MM.1S (cell line): ENCODE data around the gene NUBP2.

Source experiments
- DNase-seq: peaks from one replicate; pipeline ENCODE4 v3.0.0-alpha.2; 2015
- H2AFZ ChIP-seq: fragments of 300-600 bp; sonication (generic); 2 replicates; pipeline ENCODE4 v1.6.0; 2016; ENCODE audit warnings: antibody characterized with exemption, low read length
- H3F3A ChIP-seq: fragments of 300-600 bp; sonication (generic); 2 replicates; pipeline ENCODE4 v1.6.1; 2016; ENCODE audit warnings: mild to moderate bottlenecking, antibody characterized with exemption, low read length, moderate library complexity, mixed read lengths; ENCODE audit not compliant: insufficient read depth
- H3K27ac ChIP-seq: fragments of 300-600 bp; sonication (generic); 2 replicates; pipeline ENCODE4 v1.5.1; 2016; ENCODE audit warnings: mild to moderate bottlenecking, low read length
- H3K27me3 ChIP-seq: fragments of 300-600 bp; sonication (generic); replicated peaks from 2 replicates; pipeline ENCODE4 v1.6.0; 2016; ENCODE audit warnings: low read length; ENCODE audit not compliant: insufficient read depth
- H3K36me3 ChIP-seq: fragments of 300-600 bp; sonication (generic); replicated peaks from 2 replicates; pipeline ENCODE4 v1.6.1; 2016; ENCODE audit warnings: mild to moderate bottlenecking, low read length, mixed read lengths; ENCODE audit not compliant: insufficient read depth
- H3K4me1 ChIP-seq: fragments of 300-600 bp; sonication (generic); 2 replicates; pipeline ENCODE4 v1.6.1; 2016; ENCODE audit warnings: low read length, mixed read lengths
- H3K4me2 ChIP-seq: fragments of 300-600 bp; sonication (generic); 2 replicates; pipeline ENCODE4 v1.6.0; 2016; ENCODE audit warnings: low read depth, low read length
- H3K4me3 ChIP-seq: fragments of 300-600 bp; sonication (generic); 2 replicates; pipeline ENCODE4 v1.5.1; 2016; ENCODE audit warnings: low read length, mixed read lengths
- H3K79me2 ChIP-seq: fragments of 300-600 bp; sonication (generic); 2 replicates; pipeline ENCODE4 v1.6.1; 2016; ENCODE audit warnings: mixed run types, low read length, mixed read lengths
- H3K9ac ChIP-seq: fragments of 300-600 bp; sonication (generic); 2 replicates; pipeline ENCODE4 v1.6.1; 2016; ENCODE audit warnings: low read length, mixed read lengths
- H3K9me2 ChIP-seq: fragments of 300-600 bp; sonication (generic); replicated peaks from 2 replicates; pipeline ENCODE4 v1.6.1; 2016; ENCODE audit warnings: mild to moderate bottlenecking, low read length, mixed read lengths; ENCODE audit not compliant: insufficient read depth
- H3K9me3 ChIP-seq: fragments of 300-600 bp; sonication (generic); replicated peaks from 2 replicates; pipeline ENCODE4 v1.6.1; 2016; ENCODE audit warnings: mild to moderate bottlenecking, low read length, mixed read lengths; ENCODE audit not compliant: insufficient read depth
- H4K20me1 ChIP-seq: fragments of 300-600 bp; sonication (generic); 2 replicates; pipeline ENCODE4 v1.6.1; 2016; ENCODE audit warnings: mild to moderate bottlenecking, low read length, moderate library complexity, mixed read lengths; ENCODE audit not compliant: insufficient read depth
- CTCF ChIP-seq: fragments of 300-600 bp; sonication (generic); IDR thresholded peaks from 2 replicates; pipeline ENCODE4 v1.5.1; 2016; ENCODE audit warnings: antibody characterized with exemption, low read length, mixed read lengths
- EZH2 ChIP-seq: fragments of 300-600 bp; sonication (generic); optimal IDR thresholded peaks from 2 replicates; pipeline ENCODE3; 2017; ENCODE audit warnings: low read depth, mild to moderate bottlenecking, antibody characterized with exemption, low read length, mixed read lengths
- EZH2phosphoT487 ChIP-seq: fragments of 300-600 bp; sonication (generic); IDR thresholded peaks from 2 replicates; pipeline ENCODE4 v1.6.1; 2018; ENCODE audit warnings: antibody characterized with exemption, low read length

NUBP2 gene

GRCh38 chr16:1773703-1774447 lies 8.9 kb upstream of the NUBP2 start:
- Histone ChIP-seq H3K79me2 (peaks cover 45% of the 10 kb centered on the region), H3F3A (peaks cover 13% of the 10 kb centered on the region), H3K9ac (peak overlapping the region; percentile 98), H3K4me2 (peak overlapping the region; percentile 94), H4K20me1 (no peaks in the 10 kb centered on the region), H3K9me3 (no peaks in the 10 kb centered on the region), H3K9me2 (no peaks in the 10 kb centered on the region), H3K27ac (peak overlapping the region; percentile 90; the same call in 1 of the 2 replicates), H3K36me3 (no peaks in the 10 kb centered on the region), H3K27me3 (no peaks in the 10 kb centered on the region), H3K4me3 (peak overlapping the region; percentile 96), H3K4me1 (0 out of 2 replicates have a peak, but pooled peaks cover 3% of the 10 kb centered on the region), H2AFZ (peak overlapping the region; percentile 81)
- TF ChIP-seq EZH2 (no peak), CTCF (no peak), EZH2phosphoT487 (no peak)
- no peak for DNase-seq

- Histone ChIP-seq H3K4me3 (peak overlapping the region; percentile 96), H3K9ac (peak overlapping the region; percentile 98; the same call in 1 of the 2 replicates), H3F3A (peaks cover 13% of the 10 kb centered on the region), H2AFZ (no peak overlapping the region), H3K9me3 (no peaks in the 10 kb centered on the region), H3K27me3 (no peaks in the 10 kb centered on the region), H3K36me3 (no peaks in the 10 kb centered on the region), H3K79me2 (peaks cover 48% of the 10 kb centered on the region), H4K20me1 (no peaks in the 10 kb centered on the region), H3K9me2 (no peaks in the 10 kb centered on the region), H3K27ac (no peak overlapping the region), H3K4me1 (0 out of 2 replicates have a peak, but pooled peaks cover 3% of the 10 kb centered on the region), H3K4me2 (peak overlapping the region; percentile 94; the same call in 1 of the 2 replicates)
- DNase-seq, result no peak
- no peak for TF ChIP-seq EZH2
- TF ChIP-seq EZH2phosphoT487, result no peak
- TF ChIP-seq CTCF, result no peak
Measured at GRCh38 chr16:1774448-1774780, 8.3 kb upstream of the NUBP2 start.

- no peak overlapping the region for H3K9ac ChIP-seq
- H3K4me3 ChIP-seq, result no peak overlapping the region
- H3K4me1 ChIP-seq, result 0 out of 2 replicates have a peak, but pooled peaks cover 3% of the 10 kb centered on the region
- DNase-seq, result no peak
- no peaks in the 10 kb centered on the region for H3K27me3 ChIP-seq
- no peaks in the 10 kb centered on the region for H4K20me1 ChIP-seq
- H3K36me3 ChIP-seq, result no peaks in the 10 kb centered on the region
- H3K27ac ChIP-seq, result no peak overlapping the region
- TF ChIP-seq EZH2phosphoT487 (no peak), CTCF (no peak), EZH2 (no peak)
- no peaks in the 10 kb centered on the region for H3K9me2 ChIP-seq
- no peak overlapping the region for H3K4me2 ChIP-seq
- no peaks in the 10 kb centered on the region for H3K9me3 ChIP-seq
- no peak overlapping the region for H2AFZ ChIP-seq
- H3K79me2 ChIP-seq, result peaks cover 56% of the 10 kb centered on the region
- peaks cover 13% of the 10 kb centered on the region for H3F3A ChIP-seq
Measured at GRCh38 chr16:1775006-1775845, 7.5 kb upstream of the NUBP2 start.
